ENCODE measurements around the gene MTRR.

DNA sequence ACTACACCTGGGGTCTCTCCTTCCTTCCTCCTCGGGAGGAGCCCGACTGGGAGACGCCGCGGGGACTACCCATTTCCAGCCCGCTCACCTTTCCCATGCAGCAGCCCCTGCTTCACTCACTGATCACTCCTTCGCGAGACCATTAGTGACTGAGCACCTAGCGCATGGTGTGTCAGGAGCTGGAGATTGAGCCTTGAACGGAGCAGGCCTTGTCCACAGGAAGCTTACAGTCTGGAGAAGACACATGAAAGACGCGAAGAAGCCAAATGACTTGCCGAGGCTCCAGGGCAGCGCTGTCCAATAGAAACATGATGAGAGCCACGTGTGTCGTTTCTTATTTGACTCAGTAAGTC, 17.7 kb upstream of the MTRR start:
- TF ChIP-seq CTCF (IDR thresholded peaks at IDR 0.05; ENCODE audit: control extremely low read depth in 1 of 3, insufficient read depth in 1 of 3, low read depth in 1 of 3, low read length in 3 of 3) = no peak
- TF ChIP-seq CEBPB (IDR thresholded peaks at IDR 0.05; ENCODE audit: low read depth, low read length) = no peak
- TF ChIP-seq EZH2 (IDR thresholded peaks at IDR 0.05; ENCODE audit: low read depth, low read length, severe bottlenecking) = no peak

Measured in H1 (cell line).